ENCODE results near the gene BCL7A.

BCL7A gene

DNA sequence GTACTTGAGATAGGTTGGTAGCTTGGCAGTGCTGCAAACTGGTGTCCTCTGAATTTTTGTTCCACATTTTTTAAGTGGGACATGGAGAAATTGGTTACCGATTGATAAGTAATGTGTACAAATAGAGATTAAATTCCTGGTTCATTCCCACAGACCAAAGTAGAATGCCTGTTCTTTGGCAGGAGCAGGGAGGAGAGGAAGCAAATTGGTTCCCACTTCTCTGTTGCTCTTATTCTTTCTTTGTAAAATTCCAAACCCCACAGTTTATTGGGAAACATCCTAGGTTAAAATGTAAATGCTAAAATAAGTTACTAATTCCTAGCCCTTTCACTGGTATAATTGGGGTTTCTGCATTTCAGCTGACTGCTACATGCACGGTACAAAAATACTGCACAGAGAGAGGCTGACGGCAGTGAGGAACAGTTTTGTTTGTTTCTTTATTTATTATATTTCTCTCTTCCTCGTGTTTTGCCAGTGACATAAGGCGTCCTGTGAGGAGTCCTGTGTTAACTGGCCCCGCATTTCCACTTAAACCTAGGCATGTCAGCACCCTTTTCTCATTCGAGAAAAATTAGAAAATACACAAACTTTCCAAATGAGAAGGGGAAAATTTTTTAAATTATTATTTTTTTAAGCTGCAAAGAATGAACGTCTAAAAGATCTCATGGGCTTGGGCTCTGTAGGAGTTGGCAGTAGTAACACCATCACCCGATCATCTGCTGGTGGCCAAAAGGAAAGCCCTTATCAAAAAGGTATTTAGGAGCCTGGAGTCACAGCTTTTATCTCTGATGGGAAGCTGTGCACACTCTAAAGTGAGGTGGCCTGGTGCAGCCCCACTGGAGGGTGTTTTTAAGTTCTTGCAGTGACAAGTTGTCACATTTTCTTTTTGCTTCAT lies 25.4 kb upstream of the BCL7A start:
- Histone ChIP-seq H3K4me3 (no peak overlapping the region), H3K9me3 (ENCODE audit: low read depth, low read length) (no peaks in the 10 kb centered on the region), H3K27ac (no peak overlapping the region), H3K9ac (ENCODE audit: insufficient read length) (no peak overlapping the region), H3K36me3 (ENCODE audit: insufficient read depth, low read length) (no peaks in the 10 kb centered on the region)
- no peak for DNase-seq (ENCODE audit: low read depth, low spot score)
- TF ChIP-seq FOXP2 (optimal IDR thresholded peaks at IDR 0.05; ENCODE audit: control extremely low read depth, extremely low read length, insufficient read depth) (no peak), EZH2 (IDR thresholded peaks at IDR 0.05) (no peak), POLR2AphosphoS5 (IDR thresholded peaks at IDR 0.05; ENCODE audit: borderline replicate concordance, low read depth, low read length) (no peak)

- Histone ChIP-seq H3K27ac (no peak overlapping the region), H3K4me3 (no peak overlapping the region), H3K9ac (ENCODE audit: insufficient read length) (no peak overlapping the region), H3K36me3 (ENCODE audit: insufficient read depth, low read length) (no peaks in the 10 kb centered on the region), H3K9me3 (ENCODE audit: low read depth, low read length) (no peaks in the 10 kb centered on the region)
- TF ChIP-seq EZH2 (IDR thresholded peaks at IDR 0.05) (no peak), FOXP2 (optimal IDR thresholded peaks at IDR 0.05; ENCODE audit: control extremely low read depth, extremely low read length, insufficient read depth) (no peak), POLR2AphosphoS5 (IDR thresholded peaks at IDR 0.05; ENCODE audit: borderline replicate concordance, low read depth, low read length) (no peak)
- no peak for DNase-seq (ENCODE audit: low read depth, low spot score)
These were observed 24.6 kb upstream of the BCL7A start for GRCh38 chr12:121996945-121997612.

DNA sequence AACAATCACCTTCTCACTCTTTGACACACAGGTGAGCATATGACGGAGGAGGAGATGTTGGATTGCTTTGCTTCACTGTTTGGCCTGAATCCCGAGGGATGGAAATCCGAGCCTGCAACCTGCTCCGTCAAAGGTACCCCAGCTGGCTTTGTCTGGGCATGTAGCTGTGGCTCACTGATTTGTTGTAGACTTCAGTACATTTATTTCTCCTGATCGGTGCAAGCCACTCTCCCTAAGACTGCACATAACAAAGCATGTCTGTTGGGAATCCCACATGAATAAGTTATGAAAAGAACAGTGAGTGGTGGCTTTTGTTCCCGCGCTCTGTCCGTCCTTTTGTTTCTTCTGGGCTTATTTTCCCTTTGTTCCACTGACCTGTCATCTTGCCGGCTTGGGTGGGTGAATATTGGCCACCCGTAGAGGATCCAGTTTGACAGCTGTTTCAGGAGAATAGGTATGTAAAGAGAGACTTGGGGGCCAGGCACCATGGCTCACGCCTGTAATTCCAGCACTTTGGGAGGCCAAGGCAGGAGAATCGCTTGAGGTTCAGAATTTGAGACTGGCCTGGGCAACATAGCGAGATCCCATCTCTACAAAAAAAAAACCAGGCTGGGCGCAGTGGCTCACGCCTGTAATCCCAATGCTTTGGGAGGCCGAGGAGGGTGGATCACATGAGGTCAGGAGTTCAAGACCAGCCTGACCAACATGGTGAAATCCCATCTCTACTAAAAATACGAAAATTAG lies 20.0 kb upstream of the BCL7A start:
- no peak for DNase-seq (ENCODE audit: low read depth, low spot score)
- Histone ChIP-seq H3K4me3 (no peak overlapping the region), H3K27ac (no peak overlapping the region), H3K36me3 (ENCODE audit: insufficient read depth, low read length) (no peaks in the 10 kb centered on the region), H3K9ac (ENCODE audit: insufficient read length) (no peak overlapping the region), H3K9me3 (ENCODE audit: low read depth, low read length) (no peaks in the 10 kb centered on the region)
- TF ChIP-seq EZH2 (IDR thresholded peaks at IDR 0.05) (no peak), FOXP2 (optimal IDR thresholded peaks at IDR 0.05; ENCODE audit: control extremely low read depth, extremely low read length, insufficient read depth) (no peak), POLR2AphosphoS5 (IDR thresholded peaks at IDR 0.05; ENCODE audit: borderline replicate concordance, low read depth, low read length) (no peak)

GRCh38 chr12:122003651-122004611 lies 17.8 kb upstream of the BCL7A start:
- no peaks in the 10 kb centered on the region for H3K36me3 ChIP-seq (ENCODE audit: insufficient read depth, low read length)
- no peaks in the 10 kb centered on the region for H3K9me3 ChIP-seq (ENCODE audit: low read depth, low read length)
- no peak for DNase-seq (ENCODE audit: low read depth, low spot score)
- H3K27ac ChIP-seq: no peak overlapping the region
- no peak overlapping the region for H3K4me3 ChIP-seq
- TF ChIP-seq EZH2 (IDR thresholded peaks at IDR 0.05): no peak
- no peak for TF ChIP-seq FOXP2 (optimal IDR thresholded peaks at IDR 0.05; ENCODE audit: control extremely low read depth, extremely low read length, insufficient read depth)
- TF ChIP-seq POLR2AphosphoS5 (IDR thresholded peaks at IDR 0.05; ENCODE audit: borderline replicate concordance, low read depth, low read length): no peak
- H3K9ac ChIP-seq (ENCODE audit: insufficient read length): no peak overlapping the region

GRCh38 chr12:122004633-122005071 lies 17.0 kb upstream of the BCL7A start:
- H3K4me3 ChIP-seq: no peak overlapping the region
- H3K9ac ChIP-seq (ENCODE audit: insufficient read length): no peak overlapping the region
- H3K27ac ChIP-seq: no peak overlapping the region
- no peak for TF ChIP-seq FOXP2 (optimal IDR thresholded peaks at IDR 0.05; ENCODE audit: control extremely low read depth, extremely low read length, insufficient read depth)
- no peak for TF ChIP-seq EZH2 (IDR thresholded peaks at IDR 0.05)
- TF ChIP-seq POLR2AphosphoS5 (IDR thresholded peaks at IDR 0.05; ENCODE audit: borderline replicate concordance, low read depth, low read length): no peak
- no peaks in the 10 kb centered on the region for H3K9me3 ChIP-seq (ENCODE audit: low read depth, low read length)
- no peaks in the 10 kb centered on the region for H3K36me3 ChIP-seq (ENCODE audit: insufficient read depth, low read length)
- DNase-seq (ENCODE audit: low read depth, low spot score): no peak

DNA sequence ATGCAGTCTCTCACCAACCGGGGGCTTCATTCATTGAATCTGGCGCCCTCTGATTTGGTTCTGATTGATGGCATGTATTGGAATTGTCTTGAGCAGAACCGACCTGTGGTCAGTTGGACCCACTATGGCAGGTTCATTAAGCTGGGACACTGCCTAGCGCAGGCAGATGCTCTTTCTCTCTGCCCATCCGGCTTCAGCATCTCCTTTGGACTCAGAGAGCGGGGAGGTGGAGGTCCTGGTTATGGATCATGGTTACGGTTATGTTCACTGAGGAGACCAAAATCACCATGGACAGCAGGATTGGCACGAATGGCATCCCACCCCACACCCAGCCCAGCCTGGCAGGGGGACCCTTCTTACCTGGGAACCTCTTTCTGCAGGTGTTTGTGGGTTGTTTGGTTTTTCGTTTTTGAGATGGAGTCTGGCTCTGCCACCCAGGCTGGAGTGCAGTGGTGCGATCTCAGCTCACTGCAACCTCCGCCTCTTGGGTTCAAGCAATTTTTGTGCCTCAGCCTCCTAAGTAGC lies 16.4 kb upstream of the BCL7A start:
- H3K9me3 ChIP-seq (ENCODE audit: low read depth, low read length): no peaks in the 10 kb centered on the region
- no peak overlapping the region for H3K9ac ChIP-seq (ENCODE audit: insufficient read length)
- H3K27ac ChIP-seq: no peak overlapping the region
- TF ChIP-seq POLR2AphosphoS5 (IDR thresholded peaks at IDR 0.05; ENCODE audit: borderline replicate concordance, low read depth, low read length): no peak
- TF ChIP-seq EZH2 (IDR thresholded peaks at IDR 0.05): no peak
- TF ChIP-seq FOXP2 (optimal IDR thresholded peaks at IDR 0.05; ENCODE audit: control extremely low read depth, extremely low read length, insufficient read depth): no peak
- H3K4me3 ChIP-seq: no peak overlapping the region
- DNase-seq (ENCODE audit: low read depth, low spot score): no peak
- H3K36me3 ChIP-seq (ENCODE audit: insufficient read depth, low read length): no peaks in the 10 kb centered on the region

GRCh38 chr12:122006186-122006926 lies 15.3 kb upstream of the BCL7A start:
- DNase-seq (ENCODE audit: low read depth, low spot score): no peak

More at GRCh38 chr12:122006186-122006926, 15.3 kb upstream of the BCL7A start:
- H3K9ac ChIP-seq (ENCODE audit: insufficient read length): no peak overlapping the region
- no peak overlapping the region for H3K27ac ChIP-seq
- no peak for TF ChIP-seq FOXP2 (optimal IDR thresholded peaks at IDR 0.05; ENCODE audit: control extremely low read depth, extremely low read length, insufficient read depth)
- TF ChIP-seq EZH2 (IDR thresholded peaks at IDR 0.05): no peak
- no peak for TF ChIP-seq POLR2AphosphoS5 (IDR thresholded peaks at IDR 0.05; ENCODE audit: borderline replicate concordance, low read depth, low read length)
- H3K4me3 ChIP-seq: no peak overlapping the region
- no peaks in the 10 kb centered on the region for H3K36me3 ChIP-seq (ENCODE audit: insufficient read depth, low read length)
- H3K9me3 ChIP-seq (ENCODE audit: low read depth, low read length): no peaks in the 10 kb centered on the region

Data from SK-N-MC (cell line).